ENCODE measurements around the gene ZNF717. TPM values are rescaled to one million over a fixed set of nuclear protein-coding genes. Genes with fewer than 3 reads are reported as not detected.
A peak's percentile ranks its signal among the peaks of the same experiment; 100 is the strongest.
"Not testable (repeated sequence)": the region's sequence is repeated elsewhere in the genome, so short reads cannot be mapped to it uniquely, and the experiment has no call there.

Gene ZNF717
- total RNA-seq, result 10 to 100 TPM in 1 of 2 donors, 1 to 10 TPM in 1; 8.6 to 17.6 TPM

GRCh38 chr3:75785081-75785755, at the start of gene ZNF717:
Gene ZNF717 (minus strand): TSS chr3:75785549. CDS start chr3:75783362, 2,187 bp downstream.
- peak; percentile 96 to 98 (median 97) for DNase-seq
- H3K27ac ChIP-seq, result peak within 1 kb of the TSS; percentile 81 to 90 (median 87)
- peak within 1 kb of the TSS; percentile 64 to 75 for H3K4me3 ChIP-seq
- H3K9me3 ChIP-seq; H3K36me3 ChIP-seq (replicated peaks in 1 of 2; ENCODE audit: insufficient read depth in 1 of 2, low read depth in 2 of 2); H3K27me3 ChIP-seq; intact Hi-C loops (cut with DNase I); H3K4me1 ChIP-seq: not testable (repeated sequence)
- TF ChIP-seq CTCF (IDR thresholded peaks at IDR 0.05), result peak in 4 of 7 experiments; percentile 29 to 39 (median 34)
- peak; percentile 63 to 83 (median 82) for TF ChIP-seq POLR2A (IDR thresholded peaks at IDR 0.05)
- WGBS, 2 donors, result 2 to 7% methylated on average over 11 to 50 of the region's 52 CpGs
- peak; percentile 53 for ATAC-seq

DNA sequence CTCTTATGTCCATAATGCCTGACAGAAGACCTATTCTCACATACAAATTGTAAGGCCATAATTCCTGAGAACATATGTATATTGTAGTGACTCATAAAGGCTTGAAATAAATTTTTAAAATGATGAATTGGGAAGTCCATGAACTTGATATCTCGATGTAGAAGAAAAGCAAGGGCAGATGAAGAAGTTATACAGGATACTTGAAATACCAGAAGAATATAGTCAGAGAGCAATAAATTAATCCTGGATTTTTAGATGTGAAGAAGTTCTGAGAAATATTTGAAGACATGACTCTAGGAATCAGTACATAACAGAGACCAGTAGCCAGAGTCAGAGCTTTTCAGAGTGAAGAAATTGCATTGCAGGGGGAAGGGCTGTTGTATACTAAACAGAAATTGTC, 45.7 kb upstream of the ZNF717 start:
- H3K27me3 ChIP-seq; H3K36me3 ChIP-seq (replicated peaks in 1 of 2; ENCODE audit: insufficient read depth in 1 of 2, low read depth in 2 of 2); ATAC-seq; intact Hi-C loops (cut with DNase I); H3K4me1 ChIP-seq; H3K9me3 ChIP-seq; H3K27ac ChIP-seq; H3K4me3 ChIP-seq; DNase-seq: not testable (repeated sequence)
- 48 to 88% methylated on average over 1 of the region's 1 CpG for WGBS, 2 donors

- H3K27ac ChIP-seq; intact Hi-C loops (cut with DNase I); ATAC-seq; H3K27me3 ChIP-seq; H3K4me1 ChIP-seq; H3K36me3 ChIP-seq (replicated peaks in 1 of 2; ENCODE audit: insufficient read depth in 1 of 2, low read depth in 2 of 2); H3K4me3 ChIP-seq; DNase-seq; H3K9me3 ChIP-seq: not testable (repeated sequence)
- 58 to 60% methylated on average over 1 of the region's 1 CpG for WGBS, 2 donors
These were observed 32.7 kb upstream of the ZNF717 start for GRCh38 chr3:75818019-75818418.

DNA sequence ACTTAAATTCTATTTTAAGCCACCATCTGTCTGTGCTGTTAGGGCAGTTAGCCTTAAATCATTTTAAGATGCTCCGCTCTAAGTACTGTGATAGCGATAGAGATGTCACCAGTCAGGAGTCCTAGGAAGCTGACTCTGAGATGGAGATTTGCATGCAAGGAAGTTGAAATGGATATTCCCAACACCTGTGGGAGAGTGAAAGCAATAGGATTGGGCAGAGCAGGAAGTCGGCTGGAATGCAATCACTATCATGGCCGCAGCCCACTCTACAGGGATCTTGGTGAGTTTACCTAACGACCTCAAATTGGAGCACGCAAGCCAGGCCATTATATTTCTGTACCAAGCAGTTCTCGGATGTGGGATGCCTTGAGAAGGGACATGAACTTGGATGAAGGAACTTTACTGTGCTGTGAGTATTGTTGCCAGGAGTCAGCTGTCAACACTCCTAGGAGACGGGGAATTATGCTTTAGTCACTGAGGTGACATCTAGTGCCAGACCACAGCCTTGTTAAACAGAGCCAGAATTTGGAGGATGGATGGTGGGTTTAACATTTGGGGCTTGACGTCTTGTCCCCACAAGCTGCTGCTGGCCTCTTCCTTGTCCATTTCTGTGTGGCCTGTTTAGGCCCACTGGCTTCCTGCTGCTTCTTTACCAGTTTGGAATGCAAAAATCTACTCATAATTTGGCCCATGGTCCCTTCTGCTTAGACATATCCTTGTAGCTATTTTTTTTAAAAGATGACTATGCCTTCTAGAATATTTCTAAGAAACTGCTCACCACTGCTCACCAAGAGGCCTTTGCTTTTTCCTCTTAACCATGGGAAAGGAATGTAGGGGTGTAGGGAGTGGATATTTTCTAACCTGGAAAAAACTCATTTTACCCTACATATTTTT, 31.2 kb upstream of the ZNF717 start:
- H3K9me3 ChIP-seq; DNase-seq; H3K27me3 ChIP-seq; H3K4me1 ChIP-seq; H3K36me3 ChIP-seq (replicated peaks in 1 of 2; ENCODE audit: insufficient read depth in 1 of 2, low read depth in 2 of 2); H3K4me3 ChIP-seq; H3K27ac ChIP-seq; intact Hi-C loops (cut with DNase I); ATAC-seq: not testable (repeated sequence)
- 46 to 55% methylated on average over 9 of the region's 9 CpGs for WGBS, 2 donors

DNA sequence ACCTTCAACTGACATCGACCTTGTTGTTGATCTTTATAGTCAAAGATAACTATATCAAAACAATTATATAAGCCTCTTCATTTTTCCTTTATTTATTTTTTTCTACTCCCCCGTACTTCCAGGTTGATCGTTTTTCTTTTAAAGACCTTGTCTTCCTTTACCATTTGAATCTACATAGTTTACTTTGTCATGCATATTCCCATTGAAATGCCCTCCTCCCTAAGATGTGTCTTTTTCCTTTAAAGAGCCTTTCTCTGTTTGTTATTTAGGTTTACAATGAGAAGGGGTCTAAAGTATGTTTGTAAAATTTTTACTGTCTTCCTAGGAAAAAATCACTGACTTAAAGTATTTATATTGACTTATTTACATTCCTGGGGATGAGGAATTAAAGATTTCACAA, 29.4 kb upstream of the ZNF717 start:
- DNase-seq (no peak), ATAC-seq (no peak)
- no peaks in the 10 kb centered on the region for H3K9me3 ChIP-seq
- H3K4me3 ChIP-seq, result no peak overlapping the region
- H3K27ac ChIP-seq, result no peak overlapping the region
- no peaks in the 10 kb centered on the region for H3K36me3 ChIP-seq (replicated peaks in 1 of 2; ENCODE audit: insufficient read depth in 1 of 2, low read depth in 2 of 2)
- intact Hi-C loops (cut with DNase I), result no loop called here
- H3K4me1 ChIP-seq, result no peaks in the 10 kb centered on the region
- WGBS, 2 donors, result 21 to 31% methylated on average over 3 of the region's 3 CpGs
- TF ChIP-seq POLR2A (IDR thresholded peaks at IDR 0.05) (no peak), CTCF (IDR thresholded peaks at IDR 0.05) (no peak)
- H3K27me3 ChIP-seq, result no peaks in the 10 kb centered on the region

DNA sequence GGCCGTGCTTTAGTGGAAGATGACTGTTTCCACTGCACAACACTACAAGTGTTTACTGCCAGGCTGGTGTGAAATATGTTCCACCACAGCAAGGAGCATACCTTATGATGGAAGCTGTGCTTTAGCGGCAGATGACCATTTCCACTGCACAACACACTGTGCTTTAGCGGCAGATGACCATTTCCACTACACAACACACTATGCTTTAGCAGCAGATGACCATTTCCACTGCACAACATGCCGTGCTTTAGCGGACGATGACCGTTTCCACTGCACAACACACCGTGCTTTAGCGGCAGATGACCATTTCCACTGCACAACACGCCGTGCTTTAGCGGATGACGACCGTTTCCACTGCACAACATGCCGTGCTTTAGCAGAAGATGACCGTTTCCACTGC, 2.8 kb downstream of the ZNF717 start:
- no peak overlapping the region for H3K27ac ChIP-seq
- TF ChIP-seq CTCF (IDR thresholded peaks at IDR 0.05) (no peak), POLR2A (IDR thresholded peaks at IDR 0.05) (no peak)
- peaks cover 6% of the 10 kb centered on the region for H3K4me1 ChIP-seq
- H3K9me3 ChIP-seq, result peaks cover 0 to 16% (median 0%) of the 10 kb centered on the region in 3 donors
- H3K27me3 ChIP-seq, result no peaks in the 10 kb centered on the region
- intact Hi-C loops (cut with DNase I), result no loop called here
- no peak for ATAC-seq
- 97 to 98% methylated on average over 16 of the region's 16 CpGs for WGBS, 2 donors
- no peak for DNase-seq
- H3K36me3 ChIP-seq (replicated peaks in 1 of 2; ENCODE audit: insufficient read depth in 1 of 2, low read depth in 2 of 2), result peaks cover 0 to 4% of the 10 kb centered on the region in 2 donors
- H3K4me3 ChIP-seq, result no peak overlapping the region

All from body of pancreas (tissue), 4 donors.